GM19025 (cell line): Measurements from ENCODE around the gene CPSF3.
"Not testable (repeated sequence)": the region's sequence is repeated elsewhere in the genome, so short reads cannot be mapped to it uniquely, and the experiment has no call there.

ENCODE experiments used
- ATAC-seq: cut with Tn5 transposase; IDR thresholded peaks from one replicate; pipeline ENCODE4 v1.9.1; 2021; ENCODE audit warnings: mild to moderate bottlenecking, low read depth, moderate library complexity; ENCODE audit not compliant: unreplicated experiment

The CPSF3 gene

GRCh38 chr2:9392898-9393765 is 30.3 kb upstream of the CPSF3 start:
- no peak for ATAC-seq

GRCh38 chr2:9394816-9395215 is 28.6 kb upstream of the CPSF3 start:
- no peak for ATAC-seq

- no peak for ATAC-seq
These were observed 26.3 kb upstream of the CPSF3 start for GRCh38 chr2:9397201-9397600.

GRCh38 chr2:9398251-9398650 is 25.2 kb upstream of the CPSF3 start:
- ATAC-seq: not testable (repeated sequence)

GRCh38 chr2:9398881-9399780 is 24.3 kb upstream of the CPSF3 start:
- ATAC-seq: no peak

GRCh38 chr2:9400268-9401058 is 23.0 kb upstream of the CPSF3 start:
- no peak for ATAC-seq

- ATAC-seq: no peak
These were observed 22.4 kb upstream of the CPSF3 start for GRCh38 chr2:9401059-9401547.

- ATAC-seq: no peak
These were observed 21.6 kb upstream of the CPSF3 start for GRCh38 chr2:9401646-9402371.

- ATAC-seq: no peak
These were observed 19.5 kb upstream of the CPSF3 start for GRCh38 chr2:9403924-9404323.

- no peak for ATAC-seq
These were observed 19.0 kb upstream of the CPSF3 start for GRCh38 chr2:9404451-9404850.

- ATAC-seq: no peak
These were observed 17.8 kb upstream of the CPSF3 start for GRCh38 chr2:9405636-9406035.

- no peak for ATAC-seq
These were observed 16.7 kb upstream of the CPSF3 start for GRCh38 chr2:9406529-9407362.

GRCh38 chr2:9407363-9407811 is 16.1 kb upstream of the CPSF3 start:
- ATAC-seq: no peak

GRCh38 chr2:9408641-9409151 is 14.8 kb upstream of the CPSF3 start:
- ATAC-seq: no peak

GRCh38 chr2:9410108-9410507 is 13.3 kb upstream of the CPSF3 start:
- no peak for ATAC-seq

GRCh38 chr2:9412781-9413180 is 10.7 kb upstream of the CPSF3 start:
- ATAC-seq: no peak

- ATAC-seq: no peak
These were observed 7.8 kb upstream of the CPSF3 start for GRCh38 chr2:9415516-9416169.

- no peak for ATAC-seq
These were observed 7.0 kb upstream of the CPSF3 start for GRCh38 chr2:9416267-9416961.
